Measurements from ENCODE around the gene F5.
"Not testable (repeated sequence)": the region's sequence is repeated elsewhere in the genome, so short reads cannot be mapped to it uniquely, and the experiment has no call there.

F5 gene

DNA sequence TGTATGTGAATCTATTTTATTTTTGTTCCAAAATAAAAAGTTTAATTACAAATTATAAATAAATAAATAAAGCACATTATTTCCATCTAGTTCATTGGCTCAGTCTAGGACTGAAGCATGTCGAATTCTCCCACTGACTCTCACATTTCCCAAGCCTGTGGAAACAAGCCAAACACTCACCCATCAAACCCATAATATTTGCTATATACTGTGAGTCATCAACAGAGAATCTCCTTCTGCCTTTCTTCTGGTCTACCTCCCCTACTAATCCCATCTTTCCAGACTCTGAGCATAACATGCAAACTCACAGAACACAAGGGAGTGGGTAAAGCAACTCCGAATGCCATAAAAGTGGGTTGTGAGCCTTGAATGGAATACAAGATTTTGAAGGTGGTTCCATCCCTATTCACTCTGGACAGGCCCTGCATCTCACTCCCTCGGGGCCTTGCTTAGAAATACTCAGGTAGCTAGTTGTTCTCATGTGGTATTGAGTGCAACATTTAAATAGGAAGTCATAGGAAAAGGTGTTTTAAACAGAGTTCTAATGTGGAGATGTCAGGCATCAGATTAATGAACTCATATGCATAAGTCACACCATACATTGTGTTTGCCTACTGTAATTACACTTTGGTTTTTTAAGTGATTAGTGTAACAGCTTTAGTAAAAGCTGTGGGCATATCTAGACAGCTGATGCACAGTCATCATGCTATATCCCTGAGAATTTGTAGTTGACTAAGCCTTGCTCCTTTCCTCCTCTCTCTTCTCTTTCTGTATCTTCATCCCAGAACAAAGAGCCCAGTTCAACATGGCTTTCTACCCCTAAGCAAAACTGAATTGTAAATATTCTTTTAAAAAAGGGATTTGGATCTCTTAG, 47.0 kb downstream of the F5 start:
- no peak for DNase-seq

DNA sequence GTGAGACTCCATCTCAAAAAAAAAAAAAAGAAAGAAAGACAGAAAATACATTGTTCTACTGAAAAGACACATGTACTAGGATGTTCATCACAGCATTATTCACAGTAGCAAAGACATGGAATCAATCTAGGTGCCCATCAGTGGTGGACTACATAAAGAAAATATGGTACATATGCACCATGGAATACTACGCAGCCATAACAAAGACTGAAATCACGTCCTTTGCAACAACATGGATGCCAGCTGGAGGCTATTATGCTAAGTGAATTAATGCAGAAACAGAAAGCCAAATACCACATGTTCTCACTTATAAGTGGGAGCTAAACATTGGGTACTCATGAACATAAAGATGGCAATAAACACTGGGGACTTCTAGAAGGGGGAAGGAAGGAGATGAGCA, 51.6 kb downstream of the F5 start:
- no peak for DNase-seq

DNA sequence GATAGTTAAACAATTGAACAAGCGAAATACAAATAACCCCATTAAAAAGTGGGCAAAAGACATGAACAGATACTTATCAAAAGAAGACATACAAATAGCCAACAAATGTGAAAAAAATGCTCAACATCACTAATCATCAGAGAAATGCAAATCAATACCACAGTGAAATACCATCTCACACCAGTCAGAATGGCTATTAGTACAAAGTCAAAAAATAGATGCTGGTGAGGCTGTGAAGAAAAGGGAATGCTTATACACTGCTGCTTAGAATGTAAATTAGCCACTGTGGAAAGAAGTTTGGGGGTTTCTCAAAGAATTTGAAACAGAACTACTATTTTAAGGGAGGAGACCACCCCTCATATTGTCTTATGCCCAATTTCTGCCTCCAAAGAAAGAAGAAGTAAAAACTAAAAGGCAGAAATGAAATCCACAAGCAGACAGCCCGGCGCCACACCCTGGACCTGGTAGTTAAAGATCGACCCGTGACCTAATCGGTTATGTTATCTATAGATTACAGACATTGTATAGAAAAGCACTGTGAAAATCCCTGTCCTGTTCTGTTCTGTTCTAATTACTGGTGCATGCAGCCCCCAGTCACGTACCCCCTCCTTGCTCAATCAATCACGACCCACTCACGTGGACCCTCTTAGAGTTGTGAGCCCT, 52.6 kb downstream of the F5 start:
- not testable (repeated sequence) for DNase-seq

DNA sequence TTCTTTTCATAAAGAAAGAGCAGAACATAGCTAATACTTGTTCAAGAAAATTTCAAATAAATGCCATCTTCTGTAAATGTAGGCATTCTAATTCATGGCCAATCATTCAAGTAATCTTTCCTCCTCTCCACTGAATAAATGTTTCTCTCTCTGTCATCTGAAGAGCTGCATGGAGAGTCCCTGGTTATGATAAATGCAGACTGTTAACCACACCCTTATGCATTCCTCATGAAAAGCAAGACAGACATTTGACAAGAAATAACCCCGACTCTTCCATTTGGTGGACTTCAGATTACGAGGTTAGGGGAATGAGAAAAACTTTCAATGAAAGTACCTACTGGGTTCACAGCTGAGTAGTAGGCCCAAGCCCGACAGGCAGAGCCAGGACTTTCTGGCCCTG, 55.8 kb downstream of the F5 start:
- no peak for DNase-seq

DNA sequence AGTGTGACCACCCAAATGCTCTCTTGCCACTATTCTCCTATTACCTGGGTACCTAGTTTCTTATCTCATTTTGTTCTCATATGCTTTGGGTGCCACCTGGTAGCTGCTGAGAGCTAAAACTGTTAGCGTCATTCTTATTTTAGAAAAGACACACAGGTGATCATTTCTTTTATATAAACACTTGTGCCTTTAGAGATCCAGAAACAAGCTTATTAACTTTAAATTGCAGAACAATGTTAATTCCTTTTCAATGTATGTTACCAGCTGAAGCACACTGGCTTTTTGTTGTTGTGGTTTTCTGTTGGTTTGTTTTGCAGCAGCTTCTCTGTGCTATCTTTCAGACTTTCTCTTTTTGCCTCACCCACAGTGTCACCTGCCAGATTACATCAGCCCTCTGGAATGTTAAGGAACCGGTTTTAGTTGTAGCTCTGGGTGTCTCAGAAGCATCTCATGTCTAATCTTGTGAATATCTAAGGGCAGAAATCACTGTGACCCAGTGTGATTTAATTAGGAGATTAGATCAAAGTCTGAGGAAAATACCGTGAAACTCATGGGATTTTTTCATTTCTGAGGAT, 57.1 kb downstream of the F5 start:
- no peak for DNase-seq

DNA sequence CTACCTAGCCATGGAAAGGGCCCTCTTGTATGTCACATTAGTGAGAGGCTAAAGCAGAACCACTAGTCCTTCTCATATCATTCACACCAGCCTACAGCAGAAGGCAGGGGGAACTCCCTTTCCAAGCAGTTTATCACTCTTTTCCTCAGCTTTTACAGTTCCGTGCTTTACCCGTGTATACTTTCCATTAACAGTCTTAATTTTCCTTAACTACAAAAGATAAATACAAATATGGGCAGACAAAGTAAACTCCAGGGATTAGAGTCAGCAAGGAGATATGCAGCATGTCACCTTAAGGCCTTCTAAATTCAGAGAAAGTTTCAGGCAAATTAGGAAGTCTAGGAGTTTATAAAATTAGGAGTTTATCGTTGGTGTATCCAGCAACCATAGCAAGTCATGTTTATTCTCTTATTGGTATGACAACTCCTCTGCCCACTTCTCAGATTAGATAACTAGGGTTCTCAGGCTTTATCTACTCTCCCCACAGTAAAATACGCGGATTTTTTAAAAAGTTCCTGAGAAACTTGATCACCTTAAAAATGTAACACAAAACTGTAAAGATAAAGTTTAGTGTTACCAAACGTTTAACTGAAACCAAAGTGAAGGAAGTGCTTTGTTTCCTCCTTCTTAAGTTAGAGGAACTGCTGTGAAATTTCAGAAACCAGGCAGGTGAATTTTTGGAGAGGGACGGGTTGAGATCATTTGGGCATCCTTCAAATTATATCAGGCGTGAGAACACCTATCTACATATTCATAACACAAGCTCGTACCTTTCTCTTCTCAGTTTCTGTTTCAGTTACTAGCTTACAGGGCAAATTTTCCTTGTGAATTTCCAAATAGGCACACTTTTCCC, 57.8 kb downstream of the F5 start:
- no peak for DNase-seq

DNA sequence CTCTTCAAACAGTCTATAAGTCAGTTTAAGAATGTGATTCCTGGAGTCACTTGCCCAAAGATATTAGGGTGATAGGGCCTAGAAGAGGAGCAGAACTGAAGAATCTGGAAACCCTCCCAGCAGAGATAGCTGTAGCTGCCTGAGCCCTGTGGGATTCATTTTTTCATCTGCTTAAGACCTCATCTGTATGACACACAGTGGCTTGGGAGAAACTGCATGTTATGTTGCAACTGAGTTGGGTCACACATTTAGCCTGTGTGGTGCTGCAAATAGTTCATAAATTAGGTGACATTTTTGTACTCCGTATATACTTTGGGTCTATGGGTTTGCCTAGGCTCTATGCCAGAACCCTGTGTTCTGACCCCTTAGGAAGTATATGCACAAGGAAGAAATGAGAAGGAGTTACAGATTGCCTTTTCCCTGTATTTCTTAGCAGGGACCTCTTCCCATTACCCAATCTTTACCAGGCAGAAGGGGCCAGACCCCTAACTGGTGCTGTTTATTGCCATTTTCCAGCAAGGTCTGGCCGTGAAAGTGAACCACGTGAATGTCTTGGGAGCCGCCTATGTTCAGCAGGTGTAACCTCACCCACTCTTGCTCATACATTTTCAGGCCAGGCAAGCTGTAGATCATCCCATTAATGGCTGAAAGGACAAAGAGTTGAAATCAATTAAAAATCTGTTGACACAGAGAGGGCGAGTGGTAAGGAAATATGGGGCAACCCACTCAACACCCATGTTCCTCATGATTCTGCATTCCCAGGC, 58.6 kb downstream of the F5 start:
- DNase-seq, result no peak

DNA sequence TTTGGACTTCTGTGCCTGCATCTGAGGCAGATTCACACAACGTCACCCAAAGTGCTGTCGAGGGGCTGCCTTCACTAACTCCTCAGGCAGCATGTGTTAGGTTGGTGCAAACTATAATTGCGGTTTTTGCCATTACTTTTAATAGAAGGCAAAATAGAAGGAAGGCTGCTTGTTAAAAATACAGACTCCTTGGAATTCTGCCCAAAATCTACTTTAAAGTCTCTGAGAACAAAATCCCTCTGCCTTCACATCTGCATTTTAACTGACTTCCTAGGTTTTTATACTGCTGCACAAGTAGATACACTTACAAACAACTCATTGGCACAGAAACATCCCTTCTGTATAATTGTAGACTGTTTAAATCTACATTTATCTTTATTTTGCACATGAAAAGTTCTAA, 59.3 kb downstream of the F5 start:
- DNase-seq, result no peak

DNA sequence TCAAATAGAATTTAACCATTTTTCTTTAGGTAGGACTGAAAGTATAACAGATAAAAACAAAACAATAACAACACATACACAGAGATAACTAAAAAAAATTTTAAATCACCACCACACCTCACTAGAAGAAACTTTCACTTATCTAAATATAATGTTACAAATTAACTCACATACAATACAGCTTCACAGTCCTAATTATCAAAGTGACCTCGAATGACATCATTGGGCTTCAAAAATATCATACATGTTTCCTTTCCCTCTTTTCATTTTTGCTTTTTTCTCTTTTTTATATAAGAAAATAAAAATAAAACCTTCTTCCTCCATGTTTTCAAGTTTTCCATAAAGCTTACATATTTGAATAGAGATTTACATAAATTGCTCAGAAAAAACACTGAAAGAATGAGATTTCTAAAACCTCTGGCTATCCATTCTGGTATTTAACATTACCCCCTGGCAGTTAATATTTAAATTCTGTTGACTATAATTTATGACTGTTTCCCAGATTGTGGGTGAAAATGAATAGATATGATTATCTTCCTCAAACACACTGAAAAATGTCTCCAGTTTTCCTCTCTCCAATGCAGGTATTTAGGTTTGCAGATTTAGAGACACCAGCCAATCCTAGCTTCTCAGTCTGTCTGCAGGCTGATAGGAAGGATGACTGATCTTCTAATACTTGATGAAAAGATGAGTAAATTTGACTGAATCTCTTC, 60.0 kb downstream of the F5 start:
- DNase-seq, result no peak

DNA sequence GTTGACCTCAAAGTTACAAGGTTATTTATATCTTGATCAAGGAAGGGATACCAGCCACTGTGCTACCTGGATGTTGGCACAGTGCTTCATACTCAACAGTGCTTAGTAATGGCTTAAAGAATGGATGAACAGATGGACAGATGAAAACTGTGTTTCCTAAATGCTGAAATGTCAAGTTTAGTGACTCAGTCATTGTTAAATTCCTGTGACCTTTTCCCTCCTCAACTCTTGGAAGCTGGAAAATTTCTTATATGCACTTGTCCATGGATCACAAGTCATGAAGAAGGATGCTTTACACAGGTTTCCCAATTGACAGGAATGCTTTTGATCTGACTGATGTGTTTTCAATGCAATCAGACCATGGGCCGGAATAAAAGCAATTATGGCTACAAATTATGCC, 60.9 kb downstream of the F5 start:
- DNase-seq, result no peak

DNA sequence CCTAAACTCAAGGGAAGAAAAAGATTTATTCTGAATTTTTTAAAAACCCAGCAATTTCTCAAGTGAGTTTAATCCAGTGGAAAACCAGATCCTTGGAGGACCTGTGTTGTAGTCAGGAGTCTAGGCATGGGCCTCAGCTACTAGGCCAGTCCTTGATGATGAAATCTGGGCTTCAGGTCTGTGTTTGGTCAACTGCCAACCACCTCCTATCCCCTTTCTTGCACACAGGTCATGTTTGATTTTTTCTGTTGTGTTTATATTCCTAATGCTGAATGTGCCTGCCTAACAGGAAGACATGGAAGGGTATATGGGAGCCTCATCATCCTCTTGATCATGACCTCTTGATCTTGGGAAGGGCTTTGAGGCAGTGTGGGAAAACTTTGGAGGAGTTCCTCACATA, 62.4 kb downstream of the F5 start:
- no peak for DNase-seq

DNA sequence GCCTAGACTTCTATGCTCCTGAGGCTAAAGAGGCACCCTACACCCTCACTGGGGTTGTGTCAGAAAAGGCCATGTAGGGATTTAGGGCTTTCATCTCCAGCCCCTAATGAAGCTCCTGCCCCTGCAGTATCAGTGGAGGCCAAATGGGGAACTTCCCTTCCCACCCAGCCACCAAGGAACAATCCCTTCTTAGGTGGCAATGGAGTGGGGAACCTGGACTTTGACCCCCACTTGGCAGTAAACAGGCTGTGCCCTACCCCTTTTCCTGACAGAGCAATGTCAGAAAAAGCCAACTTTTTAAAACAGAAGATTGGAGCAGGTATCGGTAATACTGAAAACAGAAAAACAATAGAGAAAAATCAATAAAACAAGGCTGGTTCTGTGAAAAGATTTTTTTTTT, 65.1 kb downstream of the F5 start:
- DNase-seq, result no peak

DNA sequence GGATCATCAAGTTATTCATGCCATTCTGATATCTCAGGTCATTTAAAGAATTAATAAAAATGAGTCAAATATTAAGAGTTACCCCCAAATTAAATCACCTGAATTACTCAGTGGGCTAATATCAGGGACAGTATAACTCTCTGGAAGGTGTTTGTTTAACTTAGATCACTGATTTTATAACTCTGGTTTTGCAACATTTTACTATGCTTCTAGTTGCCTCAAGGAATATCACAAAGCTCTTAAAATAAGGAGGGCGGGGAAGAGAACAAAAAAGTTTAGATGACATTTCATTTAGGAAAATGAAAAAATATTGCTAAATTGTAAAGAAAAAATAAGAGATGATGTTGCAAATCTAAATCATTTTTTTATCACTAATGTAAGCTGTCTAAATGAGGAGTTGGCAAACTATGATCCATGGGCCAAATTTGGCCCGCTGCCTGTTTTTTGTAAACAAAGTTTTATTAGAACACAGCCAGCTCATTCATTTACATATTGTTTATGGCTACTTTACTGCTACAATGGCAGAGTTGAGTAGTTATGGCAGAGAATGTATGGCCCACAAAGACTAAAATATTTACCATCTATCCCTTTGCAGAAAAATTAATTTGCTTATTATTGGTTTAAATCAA, 68.6 kb downstream of the F5 start:
- no peak for DNase-seq

DNA sequence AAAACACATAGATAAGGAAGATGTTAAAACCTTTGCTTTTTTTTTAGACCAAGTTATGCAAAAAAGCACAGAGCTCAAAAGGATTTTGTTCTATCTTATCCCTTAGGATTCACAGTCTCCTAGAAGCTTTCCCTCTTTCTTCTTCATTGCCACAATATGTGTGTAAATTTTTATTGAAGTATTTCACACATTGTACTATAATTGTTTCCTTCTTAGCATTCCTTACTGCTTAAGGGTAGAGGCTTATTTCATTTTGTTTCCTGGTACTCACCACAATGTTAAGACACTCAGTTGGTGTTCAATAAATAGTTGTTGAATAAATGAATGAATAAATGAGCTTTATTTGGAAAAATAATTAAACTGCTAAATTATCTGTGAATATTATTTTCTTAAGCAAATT, 70.6 kb downstream of the F5 start:
- DNase-seq, result no peak

DNA sequence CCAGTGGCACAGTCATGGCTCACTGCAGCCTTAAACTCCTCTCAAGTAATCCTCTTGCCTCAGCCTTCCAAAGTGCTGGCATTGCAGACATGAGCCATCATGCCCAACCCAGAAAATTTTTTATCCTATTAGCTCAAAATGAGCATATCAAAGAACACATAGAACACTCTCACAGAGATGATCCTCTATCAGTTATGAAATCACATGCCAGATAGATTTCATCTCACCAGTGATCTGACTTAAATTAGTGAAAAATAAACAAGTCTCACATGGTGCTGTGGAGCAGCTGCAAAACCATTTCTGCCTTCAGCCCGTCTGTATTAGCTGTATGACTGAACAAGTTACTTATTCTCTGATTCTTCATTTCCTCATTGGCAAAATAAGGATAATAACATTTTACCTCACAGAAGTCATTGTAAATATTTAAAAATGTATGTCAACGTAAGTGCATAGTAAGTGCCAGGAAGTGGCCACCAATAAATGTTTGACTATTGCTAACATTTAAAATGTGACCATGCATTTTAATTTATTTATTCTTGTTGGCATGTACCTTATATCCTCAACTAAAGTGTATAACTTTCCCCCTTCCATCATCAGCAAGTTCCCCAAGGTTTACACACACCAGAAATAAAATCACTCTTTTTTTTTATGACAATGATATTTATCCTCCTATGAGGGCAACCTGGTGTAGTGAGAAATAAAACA, 71.6 kb downstream of the F5 start:
- DNase-seq, result no peak

DNA sequence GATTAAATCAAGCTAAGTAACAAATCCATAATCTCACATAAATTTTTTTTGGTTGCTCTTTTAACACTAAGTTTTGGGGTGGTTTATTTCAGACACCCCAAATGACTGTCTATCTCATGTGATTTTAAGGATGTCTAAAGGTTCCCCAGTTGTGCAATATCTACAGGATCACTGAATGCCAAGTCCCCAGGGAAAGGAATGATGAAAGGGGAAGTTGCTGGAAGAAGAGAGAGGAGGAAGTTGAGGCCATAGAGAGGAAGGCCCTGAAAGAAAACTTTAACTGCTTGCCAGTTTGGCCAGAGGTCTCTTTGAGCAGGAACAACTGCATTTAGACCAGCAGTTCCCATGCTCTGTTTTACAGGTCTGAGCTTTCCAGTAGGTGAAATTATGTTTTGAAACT, 73.1 kb downstream of the F5 start:
- no peak for DNase-seq

DNA sequence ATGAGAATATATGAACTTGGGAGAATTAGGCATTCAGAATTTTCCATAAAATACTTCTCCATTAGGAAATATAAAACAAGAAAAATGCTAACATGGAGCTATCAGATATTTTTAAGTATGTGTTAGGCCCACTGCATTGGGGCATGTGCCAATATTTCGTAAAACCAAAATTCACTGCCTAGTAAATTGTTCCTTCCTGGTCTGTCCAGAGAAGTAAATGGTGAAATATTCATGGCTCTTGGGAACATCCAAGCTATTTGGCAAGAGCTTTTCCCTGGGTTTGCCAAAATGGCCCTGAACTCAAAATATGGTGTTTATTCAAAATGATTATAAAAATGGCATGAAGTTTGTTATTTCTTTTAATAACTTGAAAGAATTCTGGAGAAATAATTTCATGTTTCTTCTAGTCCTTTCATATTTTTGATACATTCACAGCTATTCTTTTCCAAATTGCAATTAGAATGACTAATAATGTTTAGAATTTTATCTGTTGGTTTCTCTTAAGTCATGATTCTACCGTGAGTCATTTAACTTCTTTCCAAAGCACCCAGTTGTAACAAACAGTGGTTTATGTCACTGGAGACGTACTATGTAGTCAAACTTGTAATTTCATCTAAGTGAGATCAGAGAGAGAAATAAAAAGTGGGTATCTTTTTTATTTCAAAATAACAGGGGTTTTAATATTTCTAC, 74.8 kb downstream of the F5 start:
- no peak for DNase-seq

DNA sequence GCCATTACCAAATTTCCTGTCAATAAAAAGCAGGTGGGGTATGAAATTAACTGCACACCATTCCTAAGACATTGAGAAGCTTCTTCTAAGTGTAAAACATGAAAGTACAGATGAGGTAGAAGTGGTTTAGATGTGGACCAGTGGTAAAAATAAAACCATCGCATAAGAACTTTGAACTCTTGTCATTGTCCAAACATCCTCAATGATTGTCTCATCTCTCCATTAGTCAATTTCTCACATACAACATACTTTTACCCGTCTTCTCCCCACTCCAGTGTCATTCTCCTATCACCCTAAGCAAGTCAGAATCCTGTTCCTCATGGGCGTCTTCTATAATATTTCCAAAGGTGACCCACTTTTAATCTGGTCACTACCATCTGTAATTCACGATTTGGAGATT, 76.2 kb downstream of the F5 start:
- no peak for DNase-seq

DNA sequence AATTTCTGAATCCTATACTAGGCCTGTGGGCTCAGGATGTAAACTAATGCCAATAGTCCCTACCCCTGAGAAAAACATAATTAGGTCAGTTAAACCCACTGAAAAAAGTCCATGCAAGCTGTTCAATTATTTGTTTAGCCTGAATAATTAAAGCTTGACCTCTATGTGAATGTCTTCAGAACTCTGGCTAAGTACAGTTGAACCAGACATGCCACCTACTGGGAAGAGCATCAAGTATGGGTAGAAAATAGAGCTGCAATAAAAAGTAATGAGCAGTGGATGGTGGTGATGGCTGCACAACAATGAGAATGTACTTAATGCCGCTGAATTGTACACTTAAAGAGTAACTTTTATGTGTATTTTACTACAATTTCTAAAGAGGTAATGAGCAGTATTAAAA, 76.9 kb downstream of the F5 start:
- no peak for DNase-seq

Measured in central memory CD4-positive, alpha-beta T cell (primary cell).